ENCODE results near the gene CLRN1. TPM values are rescaled to one million over a fixed set of nuclear protein-coding genes. Genes with fewer than 3 reads are reported as not detected.

Gene CLRN1
- total RNA-seq, 1 experiment from 2014 or later = not detected

GRCh38 chr3:150970665-150971324, 1.7 kb downstream of the CLRN1 start:
- ChIA-PET CTCF (interaction anchor here (0.6 to 0.7 kb wide), 2 partner anchors 115 to 574 kb away, joined by 3 read pairs; partner anchors contain the start of gene MED12L), POLR2A (interaction anchor here (0.7 to 1.2 kb wide), 3 partner anchors 8 to 44 kb away, joined by 3 read pairs; no protein-coding TSS in a partner anchor)
- H3K36me3 Mint-ChIP-seq (ENCODE audit: insufficient read depth, unreplicated experiment) = no peaks in the 10 kb centered on the region
- H3K9me3 Mint-ChIP-seq (ENCODE audit: unreplicated experiment) = no peaks in the 10 kb centered on the region
- H3K27me3 Mint-ChIP-seq (ENCODE audit: insufficient read depth, unreplicated experiment) = no peaks in the 10 kb centered on the region
- H3K27ac Mint-ChIP-seq (ENCODE audit: low read depth, unreplicated experiment) = no peak overlapping the region
- peak; percentile 58 for DNase-seq (ENCODE audit: unreplicated experiment)
- no peak overlapping the region for H3K4me3 Mint-ChIP-seq (ENCODE audit: unreplicated experiment)
- TF ChIP-seq CTCF (IDR thresholded peaks at IDR 0.05; ENCODE audit: unreplicated experiment) = no peak
- H3K4me1 Mint-ChIP-seq (ENCODE audit: insufficient read depth, unreplicated experiment) = peaks cover 15% of the 10 kb centered on the region
- intact Hi-C loops (cut with micrococcal nuclease) = loop anchor here (5.0 kb wide), 1 partner anchor 47 kb away; no protein-coding TSS in a partner anchor
- BruUV-seq (replicated peaks) = no TSS peak

GRCh38 chr3:150968341-150969035, 4.0 kb downstream of the CLRN1 start:
- intact Hi-C loops (cut with micrococcal nuclease) = no loop called here
- CTCF ChIA-PET = no interaction called here
- H3K9me3 Mint-ChIP-seq (ENCODE audit: unreplicated experiment) = no peaks in the 10 kb centered on the region

GRCh38 chr3:150965436-150965835, 7.1 kb downstream of the CLRN1 start:
- Mint-ChIP-seq H3K9me3 (ENCODE audit: unreplicated experiment) (no peaks in the 10 kb centered on the region), H3K36me3 (ENCODE audit: insufficient read depth, unreplicated experiment) (no peaks in the 10 kb centered on the region), H3K27ac (ENCODE audit: low read depth, unreplicated experiment) (no peak overlapping the region), H3K4me1 (ENCODE audit: insufficient read depth, unreplicated experiment) (peaks cover 7% of the 10 kb centered on the region), H3K4me3 (ENCODE audit: unreplicated experiment) (no peak overlapping the region), H3K27me3 (ENCODE audit: insufficient read depth, unreplicated experiment) (peaks cover 8% of the 10 kb centered on the region)
- CTCF ChIA-PET = interaction anchor here (0.7 kb wide), 1 partner anchor 251 kb away, joined by 3 read pairs; no protein-coding TSS in a partner anchor
- intact Hi-C loops (cut with micrococcal nuclease) = no loop called here
- TF ChIP-seq CTCF (IDR thresholded peaks at IDR 0.05; ENCODE audit: unreplicated experiment) = no peak
- POLR2A ChIA-PET = no interaction called here
- no peak for DNase-seq (ENCODE audit: unreplicated experiment)
- BruUV-seq (replicated peaks) = no TSS peak

More at GRCh38 chr3:150968341-150969035, 4.0 kb downstream of the CLRN1 start:
- no peaks in the 10 kb centered on the region for H3K36me3 Mint-ChIP-seq (ENCODE audit: insufficient read depth, unreplicated experiment)
- H3K27ac Mint-ChIP-seq (ENCODE audit: low read depth, unreplicated experiment) = no peak overlapping the region
- no TSS peak for BruUV-seq (replicated peaks)
- peaks cover 16% of the 10 kb centered on the region for H3K4me1 Mint-ChIP-seq (ENCODE audit: insufficient read depth, unreplicated experiment)
- no peak overlapping the region for H3K4me3 Mint-ChIP-seq (ENCODE audit: unreplicated experiment)
- no peak for TF ChIP-seq CTCF (IDR thresholded peaks at IDR 0.05; ENCODE audit: unreplicated experiment)
- POLR2A ChIA-PET = no interaction called here
- H3K27me3 Mint-ChIP-seq (ENCODE audit: insufficient read depth, unreplicated experiment) = no peaks in the 10 kb centered on the region
- no peak for DNase-seq (ENCODE audit: unreplicated experiment)

- no peak for TF ChIP-seq CTCF (IDR thresholded peaks at IDR 0.05; ENCODE audit: unreplicated experiment)
- Mint-ChIP-seq H3K27ac (ENCODE audit: low read depth, unreplicated experiment) (no peak overlapping the region), H3K36me3 (ENCODE audit: insufficient read depth, unreplicated experiment) (no peaks in the 10 kb centered on the region), H3K4me1 (ENCODE audit: insufficient read depth, unreplicated experiment) (peaks cover 4% of the 10 kb centered on the region), H3K4me3 (ENCODE audit: unreplicated experiment) (no peak overlapping the region), H3K9me3 (ENCODE audit: unreplicated experiment) (no peaks in the 10 kb centered on the region), H3K27me3 (ENCODE audit: insufficient read depth, unreplicated experiment) (peaks cover 31% of the 10 kb centered on the region)
- ChIA-PET CTCF (interaction anchor here (0.6 kb wide), 1 partner anchor 724 kb away, joined by 3 read pairs; no protein-coding TSS in a partner anchor), POLR2A (interaction anchor here (0.7 kb wide), 1 partner anchor 72 kb away, joined by 3 read pairs; no protein-coding TSS in a partner anchor)
- no TSS peak for BruUV-seq (replicated peaks)
- intact Hi-C loops (cut with micrococcal nuclease) = no loop called here
- no peak for DNase-seq (ENCODE audit: unreplicated experiment)
Observed at GRCh38 chr3:150961949-150962348, 10.6 kb downstream of the CLRN1 start.

Data from MCF 10A (cell line).